Aorta (tissue), 5 donors: Measurements from ENCODE around the gene SAMD8. TPM values are rescaled to one million over a fixed set of nuclear protein-coding genes. Genes with fewer than 3 reads are reported as not detected.

Experiments
- ATAC-seq: fragments of 200-7000 bp; cut with Tn5 transposase; one replicate; pipeline ENCODE4 v1.9.1; 2022; ENCODE audit warnings: moderate library complexity; ENCODE audit not compliant: low FRiP score
- DNase-seq, 2 donors: peaks; one replicate each; pipeline ENCODE4 v3.0.0-alpha.2; 2020
- H3K27ac ChIP-seq, 2 donors: one replicate each; pipeline ENCODE4 v1.5.1; 2013; ENCODE audit warnings: low read length in 2 of 2, mild to moderate bottlenecking in 2 of 2, moderate library complexity in 2 of 2, control low read depth in 1 of 2, inconsistent platforms in 1 of 2, low read depth in 1 of 2
- H3K27me3 ChIP-seq, 2 donors: one replicate each; pipeline ENCODE4 v1.6.1; 2013; ENCODE audit warnings: control low read depth in 1 of 2, low read length in 1 of 2, mild to moderate bottlenecking in 1 of 2, moderate library complexity in 1 of 2; ENCODE audit not compliant: insufficient read depth in 2 of 2, control insufficient read depth in 1 of 2
- H3K36me3 ChIP-seq, 2 donors: one replicate each; pipeline ENCODE4 v1.6.1; 2013; ENCODE audit warnings: control low read depth in 1 of 2, low read length in 1 of 2, mild to moderate bottlenecking in 1 of 2; ENCODE audit not compliant: insufficient read depth in 2 of 2, control insufficient read depth in 1 of 2
- H3K4me1 ChIP-seq, 2 donors: one replicate each; pipeline ENCODE4 v1.6.1; 2013; ENCODE audit warnings: low read length in 2 of 2, control low read depth in 1 of 2, mild to moderate bottlenecking in 1 of 2, moderate library complexity in 1 of 2; ENCODE audit not compliant: insufficient read depth in 2 of 2, control insufficient read depth in 1 of 2
- H3K4me3 ChIP-seq, 2 donors: one replicate each; pipeline ENCODE4 v1.5.1; 2013; ENCODE audit warnings: low read length in 2 of 2, control low read depth in 1 of 2, mild to moderate bottlenecking in 1 of 2
- H3K9me3 ChIP-seq: one replicate; pipeline ENCODE4 v1.6.1; 2013; ENCODE audit warnings: mild to moderate bottlenecking, low read length; ENCODE audit not compliant: control insufficient read depth
- WGBS, 2 donors: extraction: QIAGEN DNeasy Blood & Tissue Kit; methylation state at CpG; one replicate each; pipeline ENCODE4 v1.1.7; 2013; 5-methylcytosine and 5-hydroxymethylcytosine counted together
- intact Hi-C, 2 donors: fragments of 100-400 bp; cut with DNase I; formaldehyde crosslinking; loops; one replicate each; pipeline versions ENCODE4 v1.14.2 to v1.15.0; 2022
- polyA plus RNA-seq, 2 donors: library from polyadenylated mRNA; stranded (reverse); fragments of 200-250 nt; gene quantifications; one replicate each; pipeline ENCODE4 v1.2.3, GENCODE V29; 2013
- total RNA-seq, 2 donors: library from RNA; stranded (reverse); fragmentation: NEBNext Ultra II Directional; extraction: Animal tissue kit (Norgen Biotek cat#: 25700); gene quantifications; one replicate each; pipeline ENCODE4 v1.2.1, GENCODE V29; 2021
- donor health status: healthy with polysubstance abuse.
- donor health status: Bipolar disorder and iron deficiency.
- donor health status: DM: no; HTN: no; CAD: no.
- donor health status: DM: no; HTN: no; CAD: no.
- donor health status: DM: yes; HTN: yes; CAD: no.

Gene SAMD8
- total and polyA plus RNA-seq, 4 donors: 6.8 to 37.5 (median 21.8) TPM

GRCh38 chr10:75070476-75070875, 41.0 kb upstream of the SAMD8 start:
- Histone ChIP-seq H3K27me3 (no peaks in the 10 kb centered on the region), H3K36me3 (no peaks in the 10 kb centered on the region), H3K9me3 (no peaks in the 10 kb centered on the region), H3K4me3 (no peak overlapping the region), H3K27ac (no peak overlapping the region), H3K4me1 (no peaks in the 10 kb centered on the region)
- intact Hi-C loops: no loop called here
- DNase-seq: peak in 1 of 2 donors; percentile 46
- ATAC-seq: no peak
- 91 to 92% methylated on average over 11 of the region's 11 CpGs for WGBS, 2 donors

- Histone ChIP-seq H3K27me3 (no peaks in the 10 kb centered on the region), H3K4me3 (no peak overlapping the region), H3K36me3 (no peaks in the 10 kb centered on the region), H3K27ac (no peak overlapping the region), H3K4me1 (no peaks in the 10 kb centered on the region), H3K9me3 (no peaks in the 10 kb centered on the region)
- intact Hi-C loops: no loop called here
- ATAC-seq: no peak
- WGBS, 2 donors: 69 to 81% methylated on average over 7 of the region's 7 CpGs
- no peak for DNase-seq
Observed at GRCh38 chr10:75070961-75071428, 40.5 kb upstream of the SAMD8 start.

GRCh38 chr10:75071756-75072155, 39.7 kb upstream of the SAMD8 start:
- DNase-seq (peak in 1 of 2 donors; percentile 56), ATAC-seq (no peak)
- WGBS, 2 donors: 98% methylated on average over 14 of the region's 14 CpGs
- H3K36me3 ChIP-seq: no peaks in the 10 kb centered on the region
- intact Hi-C loops: no loop called here
- H3K9me3 ChIP-seq: no peaks in the 10 kb centered on the region
- H3K27me3 ChIP-seq: no peaks in the 10 kb centered on the region
- no peaks in the 10 kb centered on the region for H3K4me1 ChIP-seq
- no peak overlapping the region for H3K27ac ChIP-seq
- no peak overlapping the region for H3K4me3 ChIP-seq

DNA sequence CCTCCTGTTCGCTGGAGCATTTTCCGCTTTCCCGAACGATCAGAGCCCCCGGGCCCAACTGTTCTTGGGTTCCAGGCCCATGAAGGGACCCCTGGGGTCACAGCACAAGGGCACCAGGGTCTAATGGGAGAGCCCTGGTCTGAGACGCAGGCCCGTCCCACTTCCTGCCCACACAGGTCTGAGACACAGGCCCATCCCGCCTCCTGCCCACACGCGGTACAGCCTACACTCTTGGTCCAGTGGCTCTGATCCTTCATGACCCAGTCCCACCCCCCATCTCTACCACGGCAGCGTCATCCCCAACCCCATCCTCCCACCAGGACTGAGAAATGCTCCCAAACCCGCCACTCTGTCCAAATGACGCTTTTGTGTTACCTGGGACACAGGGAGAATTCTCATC, 38.7 kb upstream of the SAMD8 start:
- intact Hi-C loops: no loop called here
- no peak for ATAC-seq
- H3K9me3 ChIP-seq: no peaks in the 10 kb centered on the region
- 90 to 94% methylated on average over 14 of the region's 14 CpGs for whole genome bisulfite sequencing, 2 donors
- H3K27ac ChIP-seq: no peak overlapping the region
- H3K4me1 ChIP-seq: no peaks in the 10 kb centered on the region
- H3K27me3 ChIP-seq: no peaks in the 10 kb centered on the region
- no peak for DNase-seq
- no peaks in the 10 kb centered on the region for H3K36me3 ChIP-seq
- H3K4me3 ChIP-seq: no peak overlapping the region

GRCh38 chr10:75073442-75073841, 38.0 kb upstream of the SAMD8 start:
- Histone ChIP-seq H3K9me3 (no peaks in the 10 kb centered on the region), H3K36me3 (no peaks in the 10 kb centered on the region), H3K4me3 (no peak overlapping the region), H3K4me1 (no peaks in the 10 kb centered on the region), H3K27me3 (no peaks in the 10 kb centered on the region), H3K27ac (no peak overlapping the region)
- 98 to 99% methylated on average over 17 of the region's 17 CpGs for WGBS, 2 donors
- intact Hi-C loops: no loop called here
- ATAC-seq (no peak), DNase-seq (no peak)

GRCh38 chr10:75074711-75075445, 36.6 kb upstream of the SAMD8 start:
- 46 to 60% methylated on average over 2 of the region's 2 CpGs for WGBS, 2 donors
- no peak for DNase-seq
- H3K9me3 ChIP-seq: no peaks in the 10 kb centered on the region
- no peak overlapping the region for H3K27ac ChIP-seq
- ATAC-seq: no peak
- no peaks in the 10 kb centered on the region for H3K36me3 ChIP-seq
- H3K4me1 ChIP-seq: no peaks in the 10 kb centered on the region
- no peaks in the 10 kb centered on the region for H3K27me3 ChIP-seq
- intact Hi-C loops: no loop called here
- H3K4me3 ChIP-seq: no peak overlapping the region

- no peaks in the 10 kb centered on the region for H3K27me3 ChIP-seq
- WGBS, 2 donors: 91 to 92% methylated on average over 6 of the region's 6 CpGs
- no peak overlapping the region for H3K27ac ChIP-seq
- H3K36me3 ChIP-seq: no peaks in the 10 kb centered on the region
- no peaks in the 10 kb centered on the region for H3K4me1 ChIP-seq
- intact Hi-C loops: no loop called here
- H3K4me3 ChIP-seq: no peak overlapping the region
- ATAC-seq (no peak), DNase-seq (no peak)
- peaks cover under 1% of the 10 kb centered on the region for H3K9me3 ChIP-seq
Observed at GRCh38 chr10:75076348-75076747, 35.1 kb upstream of the SAMD8 start.

GRCh38 chr10:75079436-75080083, 31.9 kb upstream of the SAMD8 start:
- no peaks in the 10 kb centered on the region for H3K4me1 ChIP-seq
- H3K4me3 ChIP-seq: no peak overlapping the region
- ATAC-seq: no peak
- 63 to 66% methylated on average over 9 of the region's 9 CpGs for WGBS, 2 donors
- no peaks in the 10 kb centered on the region for H3K27me3 ChIP-seq
- H3K36me3 ChIP-seq: no peaks in the 10 kb centered on the region
- intact Hi-C loops: no loop called here
- DNase-seq: no peak
- H3K9me3 ChIP-seq: peaks cover 3% of the 10 kb centered on the region
- no peak overlapping the region for H3K27ac ChIP-seq

DNA sequence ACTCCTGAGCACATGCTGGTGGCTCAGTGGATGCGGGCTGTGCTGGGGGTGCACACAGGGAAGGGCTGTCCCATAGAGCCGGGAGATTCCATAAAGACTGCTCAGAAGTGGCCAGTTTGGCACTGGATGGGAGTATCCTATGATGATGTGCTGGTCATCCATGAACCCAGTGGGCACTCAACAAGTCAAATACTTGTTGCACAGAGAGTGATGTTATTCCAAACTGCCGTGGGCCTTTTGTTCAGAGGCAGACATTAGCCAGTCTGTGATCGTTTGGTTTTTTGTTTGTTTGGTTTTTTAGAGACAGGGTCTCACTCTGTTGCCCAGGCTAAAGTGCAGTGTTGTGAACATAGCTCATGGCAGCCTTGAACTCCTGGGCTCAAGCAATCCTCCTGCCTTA, 30.9 kb upstream of the SAMD8 start:
- Histone ChIP-seq H3K27ac (no peak overlapping the region), H3K27me3 (no peaks in the 10 kb centered on the region), H3K4me3 (no peak overlapping the region), H3K36me3 (no peaks in the 10 kb centered on the region), H3K9me3 (peaks cover 3% of the 10 kb centered on the region), H3K4me1 (no peaks in the 10 kb centered on the region)
- intact Hi-C loops: no loop called here
- no peak for ATAC-seq
- no peak for DNase-seq
- 95 to 96% methylated on average over 4 of the region's 4 CpGs for WGBS, 2 donors
